Activated B cell treated with CpG ODN at 0.5 μM for 24 hours (primary cell): ENCODE results near the gene KDM1B. TPM values are rescaled to one million over a fixed set of nuclear protein-coding genes. Genes with fewer than 3 reads are reported as not detected.

Experiments
- ATAC-seq: fragments of 200-7000 bp; cut with Tn5 transposase; one replicate; pipeline ENCODE4 v1.10.0; 2021; ENCODE audit warnings: low read depth, mild to moderate bottlenecking, moderate library complexity
- CTCF ChIA-PET: fragments of 350-600 bp; sonication (Branson Sonifier 250); formaldehyde crosslinking; loops from one replicate; lab custom pipeline; 2021; ENCODE audit warnings: antibody characterized with exemption; lab: Charles Lee
- POLR2A ChIA-PET: fragments of 350-600 bp; sonication (Branson Sonifier 250); formaldehyde crosslinking; loops from one replicate; lab custom pipeline; 2021; ENCODE audit warnings: antibody characterized with exemption; lab: Charles Lee
- DNase-seq: peaks from one replicate; pipeline ENCODE4 v3.0.0; 2022
- H3K27ac Mint-ChIP-seq: one replicate; pipeline ENCODE4 v1.8.0; 2020; ENCODE audit warnings: mixed read lengths
- H3K27me3 Mint-ChIP-seq: one replicate; pipeline ENCODE4 v1.8.0; 2021; ENCODE audit warnings: mixed read lengths
- H3K36me3 Mint-ChIP-seq: one replicate; pipeline ENCODE4 v1.8.0; 2021; ENCODE audit warnings: low read depth, mixed read lengths
- H3K4me1 Mint-ChIP-seq: one replicate; pipeline ENCODE4 v1.8.0; 2021; ENCODE audit warnings: mixed read lengths
- H3K4me3 Mint-ChIP-seq: one replicate; pipeline ENCODE4 v1.8.0; 2020; ENCODE audit warnings: mild to moderate bottlenecking, mixed read lengths
- H3K9me3 Mint-ChIP-seq: one replicate; pipeline ENCODE4 v1.8.0; 2020; ENCODE audit warnings: mixed read lengths
- CTCF ChIP-seq: fragments of 200-600 bp; IDR thresholded peaks from one replicate; pipeline ENCODE4 v1.8.0; 2022; ENCODE audit warnings: antibody characterized with exemption, mild to moderate bottlenecking
- intact Hi-C: fragments of 100-400 bp; cut with micrococcal nuclease; formaldehyde crosslinking; loops from one replicate; pipeline ENCODE4 v1.15.1; 2024
- total RNA-seq: library from RNA; stranded (reverse); gene quantifications from 2 replicates; pipeline ENCODE4 v1.2.3, GENCODE V29; 2022

The KDM1B gene
- total RNA-seq, 1 donor from 2014 or later = 21.0 TPM

DNA sequence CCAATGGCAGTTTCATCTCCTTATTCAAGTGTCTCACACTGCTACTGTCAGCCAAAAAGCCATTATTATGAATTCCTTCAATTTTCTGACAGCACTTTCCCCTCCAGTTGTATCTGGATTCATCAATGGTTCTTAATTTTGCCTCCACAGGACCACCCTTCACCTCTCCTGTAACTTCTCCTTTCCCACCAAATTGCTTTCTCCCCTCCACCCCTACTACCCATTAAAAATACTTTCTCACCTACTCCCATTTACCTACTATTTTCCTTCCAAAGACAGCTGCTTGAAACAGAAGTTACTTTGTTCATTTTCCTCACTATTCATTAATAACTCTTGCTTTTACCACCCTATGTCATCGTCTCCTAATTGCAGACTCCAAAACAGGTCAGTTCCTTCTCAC lies 79.3 kb downstream of the KDM1B start:
- DNase-seq (no peak), ATAC-seq (no peak)
- Mint-ChIP-seq H3K4me1 (no peaks in the 10 kb centered on the region), H3K4me3 (no peak overlapping the region), H3K9me3 (peaks cover 26% of the 10 kb centered on the region), H3K27ac (no peak overlapping the region), H3K36me3 (peaks cover 83% of the 10 kb centered on the region), H3K27me3 (no peaks in the 10 kb centered on the region)
- intact Hi-C loops = no loop called here
- POLR2A ChIA-PET = no interaction called here
- CTCF ChIA-PET = no interaction called here
- TF ChIP-seq CTCF = no peak

- intact Hi-C loops = no loop called here
- CTCF ChIA-PET = no interaction called here
- no peak overlapping the region for H3K4me3 Mint-ChIP-seq
Measured at GRCh38 chr6:18235524-18235923, 80.3 kb downstream of the KDM1B start.

DNA sequence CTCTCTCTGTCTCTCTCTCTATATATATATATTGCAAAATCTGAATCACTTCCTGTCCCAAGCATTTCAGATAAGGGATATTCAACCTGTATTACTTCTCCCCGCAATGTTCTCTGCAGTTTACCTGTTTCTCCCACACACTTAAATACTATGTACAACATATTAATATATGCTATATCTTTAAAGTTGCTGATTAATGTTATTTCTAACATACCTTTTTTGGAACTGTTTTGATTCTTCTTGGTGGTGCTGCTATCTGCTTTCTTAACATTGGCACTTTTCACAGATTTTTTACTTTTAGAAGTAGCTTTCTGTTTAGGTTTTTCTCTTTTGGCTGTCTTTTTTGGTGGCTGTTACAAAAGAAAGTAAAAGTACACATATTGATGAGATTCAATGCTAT lies 81.9 kb downstream of the KDM1B start:
- no peak for TF ChIP-seq CTCF
- Mint-ChIP-seq H3K4me1 (peaks cover 3% of the 10 kb centered on the region), H3K27ac (no peak overlapping the region), H3K4me3 (no peak overlapping the region), H3K9me3 (peaks cover 8% of the 10 kb centered on the region), H3K27me3 (no peaks in the 10 kb centered on the region), H3K36me3 (peaks cover 73% of the 10 kb centered on the region)
- no peak for ATAC-seq
- POLR2A ChIA-PET = no interaction called here
- no peak for DNase-seq
- CTCF ChIA-PET = no interaction called here
- intact Hi-C loops = no loop called here

More at GRCh38 chr6:18235524-18235923, 80.3 kb downstream of the KDM1B start:
- peaks cover 23% of the 10 kb centered on the region for H3K9me3 Mint-ChIP-seq
- ATAC-seq = no peak
- no peaks in the 10 kb centered on the region for H3K27me3 Mint-ChIP-seq
- POLR2A ChIA-PET = no interaction called here
- H3K36me3 Mint-ChIP-seq = peaks cover 77% of the 10 kb centered on the region
- TF ChIP-seq CTCF = no peak
- no peaks in the 10 kb centered on the region for H3K4me1 Mint-ChIP-seq
- no peak overlapping the region for H3K27ac Mint-ChIP-seq
- DNase-seq = no peak

DNA sequence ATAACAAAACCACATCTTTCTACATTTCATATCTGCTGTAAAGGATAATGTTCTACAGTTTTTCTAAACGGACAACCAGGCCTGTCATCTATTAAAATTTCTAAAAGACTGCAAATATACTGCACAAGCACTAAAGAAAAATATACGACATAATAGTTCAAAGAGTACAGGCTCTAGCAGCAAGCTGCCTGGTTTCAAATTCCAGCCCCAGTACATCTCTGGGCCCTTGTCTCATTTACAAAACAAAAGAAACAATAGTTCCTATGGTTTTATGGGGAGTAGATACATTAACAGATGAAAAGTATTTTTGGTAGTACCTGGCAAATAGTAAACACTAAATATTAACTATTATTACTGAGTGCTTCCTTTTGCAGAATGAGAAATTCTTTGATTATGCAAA lies 85.0 kb downstream of the KDM1B start:
- POLR2A ChIA-PET = no interaction called here
- no peaks in the 10 kb centered on the region for H3K27me3 Mint-ChIP-seq
- peaks cover 3% of the 10 kb centered on the region for H3K4me1 Mint-ChIP-seq
- no peak for TF ChIP-seq CTCF
- CTCF ChIA-PET = no interaction called here
- no peak overlapping the region for H3K27ac Mint-ChIP-seq
- intact Hi-C loops = no loop called here
- H3K36me3 Mint-ChIP-seq = peaks cover 74% of the 10 kb centered on the region
- no peak for DNase-seq
- ATAC-seq = no peak
- H3K9me3 Mint-ChIP-seq = no peaks in the 10 kb centered on the region
- H3K4me3 Mint-ChIP-seq = no peak overlapping the region

DNA sequence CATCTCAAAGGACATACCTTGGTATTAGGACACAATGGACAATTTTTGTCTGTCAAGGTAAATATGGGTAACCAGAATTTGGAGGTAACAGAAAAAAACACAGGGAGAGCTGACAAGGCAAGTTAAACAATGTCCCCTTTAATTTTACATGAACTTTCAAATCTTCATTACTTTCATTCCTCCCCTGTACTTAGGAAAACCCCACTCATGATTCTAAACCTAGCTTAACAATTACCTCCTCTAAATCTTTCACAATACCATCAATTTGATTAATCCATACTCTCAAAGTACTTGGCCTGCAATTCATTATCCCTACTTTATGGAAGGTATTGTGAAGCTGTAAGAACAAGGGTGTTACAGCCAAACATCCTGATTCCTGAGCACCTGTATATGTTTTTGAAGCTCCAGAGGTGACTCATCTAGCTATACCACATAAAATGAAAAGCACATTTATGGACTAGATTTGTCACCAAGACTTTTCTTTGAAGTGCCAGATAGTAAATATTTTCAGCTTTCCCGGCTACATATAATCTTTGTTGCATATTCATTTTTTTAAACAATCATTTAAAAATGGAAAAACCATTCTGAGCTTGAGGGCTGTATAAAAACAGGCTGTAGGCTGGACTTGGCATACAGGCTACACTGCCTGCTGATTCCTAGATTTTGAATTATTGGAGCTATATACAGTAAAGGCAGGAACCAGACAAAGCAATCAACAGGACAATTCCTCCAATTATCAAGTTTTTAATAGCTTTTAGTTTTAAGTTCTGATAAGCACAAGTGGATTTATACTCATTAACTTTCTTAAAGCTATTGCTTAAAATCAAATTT lies 86.2 kb downstream of the KDM1B start:
- intact Hi-C loops = no loop called here
- Mint-ChIP-seq H3K4me3 (no peak overlapping the region), H3K36me3 (peaks cover 73% of the 10 kb centered on the region), H3K4me1 (peaks cover 8% of the 10 kb centered on the region), H3K9me3 (no peaks in the 10 kb centered on the region), H3K27ac (peak overlapping the region; percentile 14), H3K27me3 (no peaks in the 10 kb centered on the region)
- no peak for TF ChIP-seq CTCF
- ChIA-PET CTCF (no interaction called here), POLR2A (interaction anchor here (1.1 kb wide), 1 partner anchor 11 kb away, joined by 3 read pairs; no protein-coding TSS in a partner anchor)
- DNase-seq = no peak
- no peak for ATAC-seq
